AG08395 (cell line): ENCODE results near the gene SPDYE16.
A peak's percentile ranks its signal among the peaks of the same experiment; 100 is the strongest.
"Not testable (repeated sequence)": the region's sequence is repeated elsewhere in the genome, so short reads cannot be mapped to it uniquely, and the experiment has no call there.

Experiments used
- DNase-seq: peaks from one replicate; pipeline ENCODE4 v3.0.0; 2012; ENCODE audit warnings: mixed read lengths, low spot score

Gene SPDYE16, protein sequence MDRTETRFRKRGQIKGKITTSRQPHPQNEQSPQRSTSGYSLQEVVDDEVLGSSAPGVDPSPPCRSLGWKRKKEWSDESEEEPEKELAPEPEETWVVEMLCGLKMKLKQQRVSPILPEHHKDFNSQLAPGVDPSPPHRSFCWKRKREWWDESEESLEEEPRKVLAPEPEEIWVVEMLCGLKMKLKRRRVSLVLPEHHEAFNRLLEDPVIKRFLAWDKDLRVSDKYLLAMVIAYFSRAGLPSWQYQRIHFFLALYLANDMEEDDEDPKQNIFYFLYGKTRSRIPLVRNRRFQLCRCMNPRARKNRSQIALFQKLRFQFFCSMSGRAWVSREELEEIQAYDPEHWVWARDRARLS

DNA sequence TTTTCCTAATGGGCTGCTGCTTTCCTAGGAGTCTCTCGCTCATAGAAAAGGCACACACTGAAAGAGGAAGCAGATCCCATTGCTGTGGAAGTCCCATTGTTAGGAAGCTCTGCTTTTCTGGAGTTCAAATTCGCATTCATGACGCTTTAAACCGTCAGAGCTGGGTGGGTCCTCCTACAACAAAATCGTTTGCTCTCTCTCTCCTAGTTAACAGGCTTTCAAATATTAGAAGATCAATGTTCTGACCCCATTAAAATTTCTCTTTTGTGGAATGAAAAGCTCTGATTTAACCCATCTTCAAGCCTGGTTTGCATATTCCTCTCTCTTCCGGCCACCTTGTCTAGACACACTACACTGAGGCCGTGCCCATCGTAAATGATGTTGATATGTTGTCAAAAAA lies at the start of gene SPDYE16:
TSS of gene SPDYE16 (minus strand) at position 101 of the 400 bp plus-strand sequence. CDS start 1,838 bp downstream, outside the sequence.
- DNase-seq, result not testable (repeated sequence)

DNA sequence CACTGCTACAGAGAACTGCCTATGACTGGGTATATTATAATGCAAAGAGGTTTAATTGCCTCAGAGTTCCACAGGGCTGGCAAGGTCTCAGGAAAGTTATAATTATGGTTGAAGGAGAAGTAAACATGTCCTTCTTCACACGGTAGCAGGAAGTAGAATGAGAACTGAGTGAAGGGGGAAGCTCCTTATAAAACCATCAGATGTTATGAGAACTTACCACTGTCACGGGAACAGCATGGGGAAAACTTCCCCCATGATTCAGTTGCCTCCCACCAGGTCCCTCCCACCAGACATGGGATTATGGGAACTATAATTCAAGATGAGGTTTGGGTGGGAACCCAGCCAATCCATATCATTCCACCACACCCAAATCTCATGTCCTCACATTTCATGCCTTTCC lies 49.6 kb upstream of the SPDYE16 start:
- not testable (repeated sequence) for DNase-seq

GRCh38 chr7:76591602-76592304 lies 48.7 kb upstream of the SPDYE16 start:
- not testable (repeated sequence) for DNase-seq

GRCh38 chr7:76591033-76591432 lies 47.9 kb upstream of the SPDYE16 start:
- DNase-seq, result not testable (repeated sequence)

DNA sequence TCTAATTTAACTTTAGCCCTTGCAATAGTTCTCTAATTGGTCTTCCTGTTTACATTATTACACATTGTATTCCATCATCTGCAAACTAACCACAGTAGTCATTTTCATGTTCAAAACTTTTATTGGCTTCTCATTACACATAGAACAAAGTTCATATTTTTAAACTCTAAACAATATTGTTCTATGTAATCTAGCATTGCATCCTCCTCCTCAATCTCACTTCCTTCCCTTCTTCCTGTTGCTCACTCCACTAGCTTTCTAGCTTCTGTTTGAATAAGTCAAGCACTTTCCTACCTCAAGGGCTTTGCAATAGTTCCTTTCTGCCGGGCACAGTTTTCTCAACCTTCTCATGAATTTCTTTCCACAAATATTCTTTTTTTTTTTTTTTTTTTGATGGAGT lies 45.5 kb upstream of the SPDYE16 start:
- not testable (repeated sequence) for DNase-seq

GRCh38 chr7:76586585-76587315 lies 43.7 kb upstream of the SPDYE16 start:
- DNase-seq, result not testable (repeated sequence)

GRCh38 chr7:76583636-76584281 lies 40.7 kb upstream of the SPDYE16 start:
- DNase-seq, result peak; percentile 17

DNA sequence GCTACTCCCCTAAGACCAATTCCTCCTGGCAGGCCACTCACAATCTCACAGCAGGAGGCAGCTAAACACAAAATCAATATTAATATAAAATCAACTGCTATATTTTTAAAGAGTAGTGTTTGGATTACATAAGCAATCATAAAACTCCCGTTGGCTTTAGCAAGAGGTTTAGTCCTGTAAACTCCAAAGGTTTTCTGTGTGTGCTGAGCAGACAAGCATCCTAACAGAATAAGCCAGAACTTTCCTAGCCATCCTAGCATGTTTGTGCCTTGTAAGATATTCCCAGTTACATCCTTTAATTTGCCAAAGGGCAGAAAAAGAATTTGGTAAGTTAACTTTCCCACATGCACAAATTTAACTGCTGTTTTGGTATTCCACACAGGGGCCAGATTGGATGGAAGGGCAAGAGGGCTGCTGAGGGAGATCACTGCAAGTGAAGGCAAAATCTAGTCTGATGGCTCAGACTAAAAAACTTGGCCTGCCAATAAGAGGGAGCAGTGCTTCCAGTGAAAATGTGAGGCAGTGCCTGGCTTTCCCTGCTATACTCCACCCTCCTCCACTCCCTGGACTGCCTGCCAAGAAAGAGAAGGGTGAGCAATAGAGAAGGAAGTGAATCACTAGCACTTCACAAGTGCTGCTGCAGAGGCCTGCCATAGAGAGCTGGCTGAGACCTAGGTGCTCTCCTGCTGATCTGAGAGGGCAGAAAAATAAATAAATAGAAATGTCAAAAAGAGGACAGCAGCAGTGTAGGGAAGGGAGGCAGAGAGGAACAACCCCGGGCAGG lies 39.9 kb upstream of the SPDYE16 start:
- DNase-seq, result not testable (repeated sequence)

DNA sequence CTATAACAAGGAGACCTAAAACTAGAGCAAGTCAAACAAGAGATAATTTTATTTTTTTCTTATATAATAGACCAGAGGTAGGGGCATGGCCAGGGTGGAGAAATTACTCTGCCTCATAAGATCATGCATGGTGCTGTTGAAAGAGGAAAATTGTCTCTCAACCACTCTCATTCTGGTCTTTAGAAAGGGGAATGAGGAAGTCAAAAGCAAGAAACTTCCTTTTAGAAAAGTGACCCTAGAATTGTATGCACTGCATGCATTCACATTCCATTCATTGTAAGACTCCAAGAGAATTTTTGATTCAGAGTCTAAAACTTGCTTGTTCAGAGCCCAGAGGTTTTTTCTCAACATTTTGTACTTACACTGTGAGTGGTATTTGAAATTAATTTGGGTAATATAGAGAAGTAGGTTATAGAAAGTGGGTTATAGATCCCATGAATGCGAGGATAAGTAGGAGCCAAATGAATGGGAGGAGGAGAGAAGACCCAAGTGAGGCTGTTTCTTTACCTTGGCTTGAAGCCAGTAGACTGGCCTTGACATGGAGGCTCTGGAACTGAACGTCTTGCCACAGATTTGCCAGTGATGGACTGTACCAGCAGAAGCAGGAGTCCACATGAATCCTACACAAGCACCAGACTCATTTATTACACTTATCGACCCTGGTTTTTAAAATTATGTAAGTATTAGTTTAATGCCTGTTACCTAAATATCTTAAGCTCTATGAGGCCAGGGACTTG lies 33.0 kb upstream of the SPDYE16 start:
- not testable (repeated sequence) for DNase-seq

GRCh38 chr7:76575431-76575830 lies 32.3 kb upstream of the SPDYE16 start:
- not testable (repeated sequence) for DNase-seq

- DNase-seq, result not testable (repeated sequence)
Measured at GRCh38 chr7:76572296-76572695, 29.2 kb upstream of the SPDYE16 start.

- peak; percentile 17 for DNase-seq
Measured at GRCh38 chr7:76570324-76570775, 27.3 kb upstream of the SPDYE16 start.

DNA sequence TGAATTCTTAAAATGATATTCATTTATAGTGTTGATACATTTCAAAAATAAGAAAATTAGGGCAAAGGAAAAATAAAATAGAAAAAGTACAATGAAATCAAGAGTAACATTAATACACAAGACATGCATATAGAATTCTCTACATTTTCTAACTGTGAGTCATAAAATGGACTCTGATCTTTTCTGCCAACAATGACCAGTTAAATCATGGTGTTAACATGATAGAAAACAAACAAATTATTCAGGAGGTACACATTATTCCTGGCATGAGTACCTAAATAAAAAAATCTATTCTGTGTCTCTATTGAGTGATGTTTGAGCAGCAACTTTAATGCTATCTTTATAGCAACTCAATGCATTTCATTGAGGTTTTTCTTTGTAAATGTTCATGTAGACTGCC lies 25.6 kb upstream of the SPDYE16 start:
- DNase-seq, result not testable (repeated sequence)

GRCh38 chr7:76567753-76568152 lies 24.7 kb upstream of the SPDYE16 start:
- DNase-seq, result not testable (repeated sequence)

DNA sequence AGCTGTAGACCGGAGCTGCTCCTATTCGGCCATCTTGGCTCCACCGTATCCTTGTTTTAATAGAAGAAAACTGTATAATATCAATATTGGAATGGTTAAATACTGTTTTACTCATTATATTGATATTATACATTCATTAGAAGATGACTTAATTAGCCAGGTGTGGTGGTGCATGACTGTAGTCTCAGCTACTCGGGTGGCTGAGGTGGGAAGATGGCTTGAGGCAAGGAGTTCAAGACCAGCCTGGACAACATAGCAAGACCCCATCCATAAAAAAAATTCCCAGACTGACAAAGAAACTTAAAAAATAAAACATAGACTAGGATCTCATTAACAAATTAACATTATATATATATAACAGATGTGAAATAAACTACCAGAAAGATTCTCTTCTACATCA lies 24.2 kb upstream of the SPDYE16 start:
- DNase-seq, result not testable (repeated sequence)

GRCh38 chr7:76565001-76565400 lies 21.9 kb upstream of the SPDYE16 start:
- DNase-seq, result not testable (repeated sequence)

GRCh38 chr7:76561342-76561741 lies 18.2 kb upstream of the SPDYE16 start:
- DNase-seq, result not testable (repeated sequence)

DNA sequence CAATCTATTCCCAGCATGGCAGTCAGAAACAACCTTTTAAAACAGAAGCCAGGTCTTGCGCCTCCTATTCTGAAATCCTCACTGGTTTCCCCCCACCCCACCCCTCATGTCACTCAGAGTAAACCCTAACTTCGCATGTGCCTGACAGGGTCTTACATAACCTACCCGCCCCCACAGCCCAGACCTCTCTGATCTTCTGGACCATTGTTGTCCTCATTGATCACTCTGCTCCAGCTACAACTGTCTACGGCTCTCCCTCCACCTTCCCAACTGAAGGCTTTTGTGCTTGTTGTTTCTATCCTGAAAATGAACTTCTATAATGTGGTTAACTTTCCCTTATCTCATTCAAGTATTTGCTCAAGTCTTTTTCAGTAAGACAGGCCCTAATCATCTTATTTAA lies 17.1 kb upstream of the SPDYE16 start:
- not testable (repeated sequence) for DNase-seq

GRCh38 chr7:76559685-76560084 lies 16.6 kb upstream of the SPDYE16 start:
- DNase-seq, result not testable (repeated sequence)

DNA sequence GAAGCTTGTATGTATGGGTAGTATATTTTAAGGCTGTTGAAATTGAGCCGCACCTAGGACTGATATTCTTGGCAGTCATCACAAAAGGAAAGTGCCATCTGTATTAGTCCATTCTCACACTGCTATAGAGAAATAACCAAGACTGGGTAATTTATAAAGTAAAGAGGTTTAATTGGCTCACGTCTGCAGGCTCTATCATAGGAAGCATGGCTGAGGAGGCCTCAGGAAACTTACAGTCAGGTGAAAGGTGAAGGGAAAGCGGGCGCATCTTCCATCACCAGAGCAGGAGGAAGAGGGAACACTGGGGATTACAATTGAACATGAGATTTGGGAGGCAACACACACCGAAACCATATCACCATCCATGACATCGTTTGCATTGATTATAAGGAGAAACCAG lies 8.9 kb upstream of the SPDYE16 start:
- DNase-seq, result not testable (repeated sequence)
